ENCODE results near the gene ERBB3.
A peak's percentile ranks its signal among the peaks of the same experiment; 100 is the strongest.

ERBB3 gene

GRCh38 chr12:56129942-56130495 is 50.1 kb downstream of the ERBB3 start:
- Histone ChIP-seq H3K36me3 (ENCODE audit: control insufficient read depth, insufficient read depth, low read length) (peaks cover 49% of the 10 kb centered on the region), H3K9me3 (ENCODE audit: control insufficient read depth, low read length) (no peaks in the 10 kb centered on the region), H3K27me3 (replicated peaks; ENCODE audit: control insufficient read depth, insufficient read depth, low read length, poor library complexity, severe bottlenecking) (no peaks in the 10 kb centered on the region), H3K27ac (ENCODE audit: insufficient read depth, low read length, poor library complexity, severe bottlenecking) (peak overlapping the region; percentile 76), H3K4me1 (ENCODE audit: control insufficient read depth, insufficient read depth, low read length, poor library complexity, severe bottlenecking) (peaks cover 34% of the 10 kb centered on the region), H3K4me3 (ENCODE audit: insufficient read depth, low read depth, low read length, poor library complexity, severe bottlenecking) (peak overlapping the region; percentile 71)
- no peak for DNase-seq

GRCh38 chr12:56130876-56131275 is 50.9 kb downstream of the ERBB3 start:
- H3K27me3 ChIP-seq (replicated peaks; ENCODE audit: control insufficient read depth, insufficient read depth, low read length, poor library complexity, severe bottlenecking), result no peaks in the 10 kb centered on the region
- no peaks in the 10 kb centered on the region for H3K9me3 ChIP-seq (ENCODE audit: control insufficient read depth, low read length)
- peak overlapping the region; percentile 76 for H3K27ac ChIP-seq (ENCODE audit: insufficient read depth, low read length, poor library complexity, severe bottlenecking)
- no peak overlapping the region for H3K4me3 ChIP-seq (ENCODE audit: insufficient read depth, low read depth, low read length, poor library complexity, severe bottlenecking)
- DNase-seq, result no peak
- peaks cover 53% of the 10 kb centered on the region for H3K36me3 ChIP-seq (ENCODE audit: control insufficient read depth, insufficient read depth, low read length)
- peaks cover 30% of the 10 kb centered on the region for H3K4me1 ChIP-seq (ENCODE audit: control insufficient read depth, insufficient read depth, low read length, poor library complexity, severe bottlenecking)

- Histone ChIP-seq H3K4me3 (ENCODE audit: insufficient read depth, low read depth, low read length, poor library complexity, severe bottlenecking) (no peak overlapping the region), H3K9me3 (ENCODE audit: control insufficient read depth, low read length) (no peaks in the 10 kb centered on the region), H3K4me1 (ENCODE audit: control insufficient read depth, insufficient read depth, low read length, poor library complexity, severe bottlenecking) (peaks cover 33% of the 10 kb centered on the region), H3K27ac (ENCODE audit: insufficient read depth, low read length, poor library complexity, severe bottlenecking) (no peak overlapping the region), H3K36me3 (ENCODE audit: control insufficient read depth, insufficient read depth, low read length) (peaks cover 80% of the 10 kb centered on the region), H3K27me3 (replicated peaks; ENCODE audit: control insufficient read depth, insufficient read depth, low read length, poor library complexity, severe bottlenecking) (no peaks in the 10 kb centered on the region)
- no peak for DNase-seq
Observed at GRCh38 chr12:56134897-56135296, 54.9 kb downstream of the ERBB3 start.

GRCh38 chr12:56137853-56138571 is 58.0 kb downstream of the ERBB3 start:
- Histone ChIP-seq H3K9me3 (ENCODE audit: control insufficient read depth, low read length) (no peaks in the 10 kb centered on the region), H3K4me3 (ENCODE audit: insufficient read depth, low read depth, low read length, poor library complexity, severe bottlenecking) (no peak overlapping the region), H3K36me3 (ENCODE audit: control insufficient read depth, insufficient read depth, low read length) (peaks cover 74% of the 10 kb centered on the region), H3K4me1 (ENCODE audit: control insufficient read depth, insufficient read depth, low read length, poor library complexity, severe bottlenecking) (peaks cover 33% of the 10 kb centered on the region), H3K27me3 (replicated peaks; ENCODE audit: control insufficient read depth, insufficient read depth, low read length, poor library complexity, severe bottlenecking) (no peaks in the 10 kb centered on the region), H3K27ac (ENCODE audit: insufficient read depth, low read length, poor library complexity, severe bottlenecking) (peak overlapping the region; percentile 8)
- no peak for DNase-seq

- H3K4me1 ChIP-seq (ENCODE audit: control insufficient read depth, insufficient read depth, low read length, poor library complexity, severe bottlenecking), result peaks cover 28% of the 10 kb centered on the region
- H3K4me3 ChIP-seq (ENCODE audit: insufficient read depth, low read depth, low read length, poor library complexity, severe bottlenecking), result no peak overlapping the region
- H3K27me3 ChIP-seq (replicated peaks; ENCODE audit: control insufficient read depth, insufficient read depth, low read length, poor library complexity, severe bottlenecking), result no peaks in the 10 kb centered on the region
- no peak for DNase-seq
- H3K36me3 ChIP-seq (ENCODE audit: control insufficient read depth, insufficient read depth, low read length), result peaks cover 62% of the 10 kb centered on the region
- no peaks in the 10 kb centered on the region for H3K9me3 ChIP-seq (ENCODE audit: control insufficient read depth, low read length)
- H3K27ac ChIP-seq (ENCODE audit: insufficient read depth, low read length, poor library complexity, severe bottlenecking), result peak overlapping the region; percentile 19
Observed at GRCh38 chr12:56141946-56142784, 62.2 kb downstream of the ERBB3 start.

GRCh38 chr12:56143217-56143616 is 63.3 kb downstream of the ERBB3 start:
- H3K4me3 ChIP-seq (ENCODE audit: insufficient read depth, low read depth, low read length, poor library complexity, severe bottlenecking), result no peak overlapping the region
- H3K27ac ChIP-seq (ENCODE audit: insufficient read depth, low read length, poor library complexity, severe bottlenecking), result no peak overlapping the region
- H3K9me3 ChIP-seq (ENCODE audit: control insufficient read depth, low read length), result no peaks in the 10 kb centered on the region
- H3K4me1 ChIP-seq (ENCODE audit: control insufficient read depth, insufficient read depth, low read length, poor library complexity, severe bottlenecking), result peaks cover 18% of the 10 kb centered on the region
- H3K27me3 ChIP-seq (replicated peaks; ENCODE audit: control insufficient read depth, insufficient read depth, low read length, poor library complexity, severe bottlenecking), result no peaks in the 10 kb centered on the region
- DNase-seq, result no peak
- H3K36me3 ChIP-seq (ENCODE audit: control insufficient read depth, insufficient read depth, low read length), result peaks cover 53% of the 10 kb centered on the region

- no peaks in the 10 kb centered on the region for H3K9me3 ChIP-seq (ENCODE audit: control insufficient read depth, low read length)
- no peaks in the 10 kb centered on the region for H3K27me3 ChIP-seq (replicated peaks; ENCODE audit: control insufficient read depth, insufficient read depth, low read length, poor library complexity, severe bottlenecking)
- peaks cover 13% of the 10 kb centered on the region for H3K4me1 ChIP-seq (ENCODE audit: control insufficient read depth, insufficient read depth, low read length, poor library complexity, severe bottlenecking)
- peaks cover 49% of the 10 kb centered on the region for H3K36me3 ChIP-seq (ENCODE audit: control insufficient read depth, insufficient read depth, low read length)
- no peak overlapping the region for H3K27ac ChIP-seq (ENCODE audit: insufficient read depth, low read length, poor library complexity, severe bottlenecking)
- no peak for DNase-seq
- H3K4me3 ChIP-seq (ENCODE audit: insufficient read depth, low read depth, low read length, poor library complexity, severe bottlenecking), result no peak overlapping the region
Observed at GRCh38 chr12:56143870-56144269, 63.9 kb downstream of the ERBB3 start.

- Histone ChIP-seq H3K9me3 (ENCODE audit: control insufficient read depth, low read length) (no peaks in the 10 kb centered on the region), H3K4me3 (ENCODE audit: insufficient read depth, low read depth, low read length, poor library complexity, severe bottlenecking) (no peak overlapping the region), H3K27ac (ENCODE audit: insufficient read depth, low read length, poor library complexity, severe bottlenecking) (no peak overlapping the region), H3K27me3 (replicated peaks; ENCODE audit: control insufficient read depth, insufficient read depth, low read length, poor library complexity, severe bottlenecking) (no peaks in the 10 kb centered on the region), H3K4me1 (ENCODE audit: control insufficient read depth, insufficient read depth, low read length, poor library complexity, severe bottlenecking) (peaks cover 13% of the 10 kb centered on the region), H3K36me3 (ENCODE audit: control insufficient read depth, insufficient read depth, low read length) (peaks cover 43% of the 10 kb centered on the region)
- DNase-seq, result no peak
Observed at GRCh38 chr12:56145217-56145616, 65.3 kb downstream of the ERBB3 start.

GRCh38 chr12:56146492-56147460 is 66.8 kb downstream of the ERBB3 start:
- Histone ChIP-seq H3K9me3 (ENCODE audit: control insufficient read depth, low read length) (no peaks in the 10 kb centered on the region), H3K4me3 (ENCODE audit: insufficient read depth, low read depth, low read length, poor library complexity, severe bottlenecking) (no peak overlapping the region), H3K27me3 (replicated peaks; ENCODE audit: control insufficient read depth, insufficient read depth, low read length, poor library complexity, severe bottlenecking) (no peaks in the 10 kb centered on the region), H3K4me1 (ENCODE audit: control insufficient read depth, insufficient read depth, low read length, poor library complexity, severe bottlenecking) (peaks cover 22% of the 10 kb centered on the region), H3K27ac (ENCODE audit: insufficient read depth, low read length, poor library complexity, severe bottlenecking) (no peak overlapping the region), H3K36me3 (ENCODE audit: control insufficient read depth, insufficient read depth, low read length) (peaks cover 35% of the 10 kb centered on the region)
- no peak for DNase-seq
